ENCODE measurements around the gene PPM1D. TPM values are rescaled to one million over a fixed set of nuclear protein-coding genes. Genes with fewer than 3 reads are reported as not detected.

The PPM1D gene
- total and polyA plus RNA-seq, 4 experiments from 2014 or later = 7.0 to 19.4 (median 14.5) TPM

DNA sequence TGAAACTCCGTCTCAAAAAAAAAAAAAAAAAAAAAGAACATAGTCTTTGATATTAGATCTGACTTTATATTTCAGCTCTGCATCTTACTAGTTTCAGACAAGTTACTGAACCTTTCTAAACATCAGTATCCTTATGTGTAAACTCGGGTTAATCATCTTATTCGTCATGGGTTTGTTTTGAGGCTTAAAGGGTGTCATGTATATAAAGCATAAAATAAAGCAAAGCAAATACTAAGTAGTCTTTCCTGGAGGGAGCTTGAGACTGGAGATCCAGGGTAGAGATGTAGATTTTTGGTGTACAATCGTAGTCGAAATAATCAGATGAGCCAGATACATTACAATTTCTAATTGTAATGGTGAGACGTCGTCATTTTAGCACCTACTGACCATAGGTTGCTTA lies 85.4 kb downstream of the PPM1D start:
- POLR2A ChIA-PET (ENCODE audit: partially characterized antibody) = no interaction called here
- peaks cover 37 to 51% of the 10 kb centered on the region in 2 donors for H3K36me3 Mint-ChIP-seq
- intact Hi-C loops (cut with micrococcal nuclease) = no loop called here

DNA sequence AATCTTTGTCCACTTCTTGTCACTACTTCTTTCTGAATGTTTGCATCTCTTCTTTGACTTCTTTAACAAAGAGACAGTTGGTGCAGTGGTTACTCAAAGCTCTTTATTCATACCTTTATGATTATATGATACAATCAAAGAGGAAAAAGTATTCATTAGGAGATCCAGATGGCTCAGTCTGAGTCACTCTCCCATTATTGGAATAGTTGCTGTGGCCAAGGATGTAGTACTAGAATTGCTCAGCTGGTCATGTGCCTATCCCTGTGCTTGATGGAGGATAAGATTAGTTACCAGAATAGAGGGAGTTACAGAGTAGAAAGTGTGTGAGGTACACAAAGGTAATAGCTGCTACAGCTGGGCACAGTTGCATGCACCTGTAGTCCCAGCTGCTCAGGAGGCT lies 96.0 kb downstream of the PPM1D start:
- H3K27ac Mint-ChIP-seq = peak overlapping the region in 1 of 7 donors; percentile 57
- no peak for DNase-seq

More for the DNA sequence above, 85.4 kb downstream of the PPM1D start:
- Mint-ChIP-seq H3K27me3 (no peaks in the 10 kb centered on the region), H3K9me3 (no peaks in the 10 kb centered on the region), H3K27ac (no peak overlapping the region), H3K4me3 (no peak overlapping the region), H3K4me1 (peaks cover 0 to 1% (median 0%) of the 10 kb centered on the region in 4 donors)
- no peak overlapping the region for H3K4me3 ChIP-seq (ENCODE audit: low read length in 2 of 2)
- H3K9me3 ChIP-seq (ENCODE audit: control insufficient read depth in 1 of 2, low read length in 2 of 2) = no peaks in the 10 kb centered on the region
- DNase-seq = no peak
- CTCF ChIA-PET (ENCODE audit: partially characterized antibody) = no interaction called here
- no peaks in the 10 kb centered on the region for H3K27me3 ChIP-seq (ENCODE audit: insufficient read depth, low read length)
- H3K4me1 ChIP-seq (ENCODE audit: insufficient read depth, low read length) = no peaks in the 10 kb centered on the region
- no peak overlapping the region for H3K27ac ChIP-seq (ENCODE audit: low read depth, low read length)
- H3K36me3 ChIP-seq (ENCODE audit: insufficient read depth, low read length) = peaks cover 6% of the 10 kb centered on the region

DNA sequence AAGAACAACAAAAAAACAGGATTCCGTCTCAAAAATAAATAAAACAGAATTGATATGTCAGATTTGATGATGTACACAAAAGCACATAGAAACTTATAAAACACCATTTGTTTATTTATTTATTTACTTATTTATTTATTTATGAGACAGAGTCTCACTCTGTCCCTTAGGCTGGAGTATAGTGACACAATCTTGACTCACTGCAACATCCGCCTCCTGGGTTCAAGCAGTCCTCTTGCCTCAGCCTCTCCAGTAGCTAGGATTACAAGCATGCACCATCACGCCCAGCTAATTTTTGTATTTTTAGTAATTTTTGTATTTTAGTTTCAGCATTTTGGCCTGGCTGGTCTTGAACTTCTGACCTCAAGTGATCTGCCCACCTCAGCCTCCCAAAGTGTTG lies 99.1 kb downstream of the PPM1D start:
- Histone ChIP-seq H3K27me3 (ENCODE audit: insufficient read depth, low read length) (no peaks in the 10 kb centered on the region), H3K27ac (ENCODE audit: low read depth, low read length) (no peak overlapping the region), H3K9me3 (ENCODE audit: control insufficient read depth in 1 of 2, low read length in 2 of 2) (no peaks in the 10 kb centered on the region), H3K4me3 (ENCODE audit: low read length in 2 of 2) (no peak overlapping the region), H3K4me1 (ENCODE audit: insufficient read depth, low read length) (no peaks in the 10 kb centered on the region), H3K36me3 (ENCODE audit: insufficient read depth, low read length) (peaks cover 5% of the 10 kb centered on the region)
- POLR2A ChIA-PET (ENCODE audit: partially characterized antibody) = no interaction called here
- H3K27ac Mint-ChIP-seq = no peak overlapping the region
- peaks cover 0 to 1% (median 0%) of the 10 kb centered on the region in 4 donors for H3K4me1 Mint-ChIP-seq
- no peaks in the 10 kb centered on the region for H3K27me3 Mint-ChIP-seq
- CTCF ChIA-PET (ENCODE audit: partially characterized antibody) = no interaction called here
- no peak overlapping the region for H3K4me3 Mint-ChIP-seq
- no peaks in the 10 kb centered on the region for H3K9me3 Mint-ChIP-seq
- H3K36me3 Mint-ChIP-seq = peaks cover 31% of the 10 kb centered on the region in 2 donors
- no peak for DNase-seq
- intact Hi-C loops (cut with micrococcal nuclease) = no loop called here

More for the DNA sequence above, 96.0 kb downstream of the PPM1D start:
- intact Hi-C loops (cut with micrococcal nuclease) = no loop called here
- peaks cover 0 to 1% (median 0%) of the 10 kb centered on the region in 4 donors for H3K4me1 Mint-ChIP-seq
- H3K4me3 Mint-ChIP-seq = no peak overlapping the region
- no peaks in the 10 kb centered on the region for H3K9me3 Mint-ChIP-seq
- peaks cover 39 to 46% of the 10 kb centered on the region in 2 donors for H3K36me3 Mint-ChIP-seq
- no peaks in the 10 kb centered on the region for H3K27me3 Mint-ChIP-seq
- ChIA-PET CTCF (ENCODE audit: partially characterized antibody) (no interaction called here), POLR2A (ENCODE audit: partially characterized antibody) (no interaction called here)
- Histone ChIP-seq H3K4me1 (ENCODE audit: insufficient read depth, low read length) (no peaks in the 10 kb centered on the region), H3K9me3 (ENCODE audit: control insufficient read depth in 1 of 2, low read length in 2 of 2) (no peaks in the 10 kb centered on the region), H3K4me3 (ENCODE audit: low read length in 2 of 2) (no peak overlapping the region), H3K27me3 (ENCODE audit: insufficient read depth, low read length) (no peaks in the 10 kb centered on the region), H3K27ac (ENCODE audit: low read depth, low read length) (no peak overlapping the region), H3K36me3 (ENCODE audit: insufficient read depth, low read length) (peaks cover 5% of the 10 kb centered on the region)

DNA sequence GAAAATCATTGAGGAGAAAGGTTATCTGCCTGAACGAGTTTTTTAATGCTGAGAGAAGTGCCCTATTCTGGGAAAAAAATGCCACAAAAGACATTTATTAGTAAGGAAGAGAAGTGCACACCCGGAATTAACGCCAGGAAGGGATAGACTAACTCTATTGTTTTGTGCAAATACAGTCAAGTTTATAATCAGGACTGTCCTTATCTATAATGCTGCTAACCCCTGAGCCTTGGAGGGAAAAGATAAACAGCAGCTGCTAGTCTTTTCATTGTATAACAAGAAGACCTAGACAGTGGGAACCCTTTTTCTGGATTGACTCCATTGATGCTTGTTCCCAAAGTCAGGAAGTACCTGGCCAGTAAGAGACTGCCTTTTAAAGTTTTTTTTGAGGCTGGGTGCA lies 104.2 kb downstream of the PPM1D start:
- intact Hi-C loops (cut with micrococcal nuclease) = no loop called here
- no peaks in the 10 kb centered on the region for H3K27me3 Mint-ChIP-seq

DNA sequence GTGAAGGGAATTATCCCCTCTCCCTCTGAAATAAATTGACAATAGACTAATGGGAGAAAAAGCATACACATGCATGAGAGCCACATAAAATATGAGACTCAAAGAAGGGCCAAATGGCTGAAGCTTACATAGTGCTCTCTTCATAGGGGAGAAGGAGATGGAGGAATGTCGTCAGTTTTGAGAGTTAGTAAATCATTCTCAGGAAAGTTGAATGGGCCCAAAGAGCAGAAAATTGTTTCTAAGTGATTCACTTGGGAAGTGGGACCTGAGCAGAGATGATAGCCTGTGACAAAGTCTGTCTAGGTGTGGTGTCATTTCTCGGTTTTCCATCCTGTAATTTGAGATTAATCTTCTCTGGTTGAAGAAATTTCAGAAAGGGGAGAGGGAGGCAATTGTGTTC lies 112.7 kb downstream of the PPM1D start:
- H3K4me3 Mint-ChIP-seq = no peak overlapping the region
- no peaks in the 10 kb centered on the region for H3K9me3 Mint-ChIP-seq
- Histone ChIP-seq H3K27ac (ENCODE audit: low read depth, low read length) (no peak overlapping the region), H3K9me3 (ENCODE audit: control insufficient read depth in 1 of 2, low read length in 2 of 2) (no peaks in the 10 kb centered on the region), H3K36me3 (ENCODE audit: insufficient read depth, low read length) (peaks cover 7% of the 10 kb centered on the region), H3K4me1 (ENCODE audit: insufficient read depth, low read length) (no peaks in the 10 kb centered on the region), H3K27me3 (ENCODE audit: insufficient read depth, low read length) (no peaks in the 10 kb centered on the region), H3K4me3 (ENCODE audit: low read length in 2 of 2) (no peak overlapping the region)
- H3K27ac Mint-ChIP-seq = peak overlapping the region in 1 of 7 donors; percentile 53
- peaks cover 23 to 28% of the 10 kb centered on the region in 2 donors for H3K36me3 Mint-ChIP-seq
- DNase-seq = no peak
- no peaks in the 10 kb centered on the region for H3K27me3 Mint-ChIP-seq
- intact Hi-C loops (cut with micrococcal nuclease) = no loop called here
- no peaks in the 10 kb centered on the region for H3K4me1 Mint-ChIP-seq
- POLR2A ChIA-PET (ENCODE audit: partially characterized antibody) = no interaction called here
- CTCF ChIA-PET (ENCODE audit: partially characterized antibody) = interaction anchor here (1.7 kb wide), 1 partner anchor 8 kb away, joined by 10 read pairs; no protein-coding TSS in a partner anchor

More for the DNA sequence above, 104.2 kb downstream of the PPM1D start:
- Mint-ChIP-seq H3K9me3 (no peaks in the 10 kb centered on the region), H3K36me3 (peaks cover 17 to 20% of the 10 kb centered on the region in 2 donors), H3K4me1 (no peaks in the 10 kb centered on the region), H3K4me3 (no peak overlapping the region), H3K27ac (peak overlapping the region in 1 of 7 donors; percentile 63)
- CTCF ChIA-PET (ENCODE audit: partially characterized antibody) = interaction anchor here (2.6 kb wide), 1 partner anchor 16 kb away, joined by 10 read pairs; no protein-coding TSS in a partner anchor
- no peak overlapping the region for H3K27ac ChIP-seq (ENCODE audit: low read depth, low read length)
- no peak for DNase-seq
- no peaks in the 10 kb centered on the region for H3K36me3 ChIP-seq (ENCODE audit: insufficient read depth, low read length)
- POLR2A ChIA-PET (ENCODE audit: partially characterized antibody) = no interaction called here
- no peaks in the 10 kb centered on the region for H3K9me3 ChIP-seq (ENCODE audit: control insufficient read depth in 1 of 2, low read length in 2 of 2)
- H3K27me3 ChIP-seq (ENCODE audit: insufficient read depth, low read length) = no peaks in the 10 kb centered on the region
- H3K4me1 ChIP-seq (ENCODE audit: insufficient read depth, low read length) = no peaks in the 10 kb centered on the region
- no peak overlapping the region for H3K4me3 ChIP-seq (ENCODE audit: low read length in 2 of 2)

DNA sequence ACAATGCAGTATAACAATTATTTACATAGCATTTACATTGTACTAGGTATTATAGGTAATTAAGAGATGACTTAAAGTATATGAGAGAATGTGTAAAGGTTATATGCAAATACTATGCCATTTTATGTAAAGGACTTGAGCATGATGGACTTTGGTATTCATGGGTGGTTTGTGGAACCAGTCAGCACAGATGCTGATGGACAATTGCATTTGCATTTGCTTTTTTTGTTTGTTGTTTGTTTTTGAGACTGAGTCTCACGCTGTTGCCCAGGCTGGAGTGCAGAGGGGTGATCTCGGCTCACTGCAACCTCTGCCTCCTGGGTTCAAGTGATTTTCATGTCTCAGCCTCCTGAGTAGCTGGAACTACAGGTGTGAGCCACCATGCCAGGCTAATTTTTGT lies 113.6 kb downstream of the PPM1D start:
- intact Hi-C loops (cut with micrococcal nuclease) = no loop called here
- Histone ChIP-seq H3K4me1 (ENCODE audit: insufficient read depth, low read length) (no peaks in the 10 kb centered on the region), H3K36me3 (ENCODE audit: insufficient read depth, low read length) (peaks cover 7% of the 10 kb centered on the region), H3K4me3 (ENCODE audit: low read length in 2 of 2) (no peak overlapping the region), H3K27ac (ENCODE audit: low read depth, low read length) (no peak overlapping the region), H3K9me3 (ENCODE audit: control insufficient read depth in 1 of 2, low read length in 2 of 2) (no peaks in the 10 kb centered on the region), H3K27me3 (ENCODE audit: insufficient read depth, low read length) (no peaks in the 10 kb centered on the region)
- Mint-ChIP-seq H3K4me3 (no peak overlapping the region), H3K9me3 (no peaks in the 10 kb centered on the region), H3K27ac (no peak overlapping the region), H3K27me3 (no peaks in the 10 kb centered on the region), H3K36me3 (peaks cover 21 to 28% of the 10 kb centered on the region in 2 donors), H3K4me1 (no peaks in the 10 kb centered on the region)
- no peak for DNase-seq
- ChIA-PET CTCF (ENCODE audit: partially characterized antibody) (no interaction called here), POLR2A (ENCODE audit: partially characterized antibody) (no interaction called here)

Other genes with a start within 250 kb of the PPM1D start
- 10 to 100 TPM; 31.1 to 36.2 TPM for gene USP32, start 208.1 kb upstream of the PPM1D start, total RNA-seq
- 1 to 10 TPM; 2.6 to 9.7 TPM for gene USP32, start 208.1 kb upstream of the PPM1D start, polyA plus RNA-seq
- not detected for gene CHCT1, start 177.7 kb upstream of the PPM1D start, total RNA-seq
- under 1 TPM in 1 of 2 donors, not detected in 1; 0.54 TPM for gene CHCT1, start 177.7 kb upstream of the PPM1D start, polyA plus RNA-seq
- 10 to 100 TPM; 48.4 to 50.8 TPM for gene APPBP2, start 74.0 kb upstream of the PPM1D start, total RNA-seq
- gene APPBP2, start 74.0 kb upstream of the PPM1D start, polyA plus RNA-seq = 10 to 100 TPM; 23.9 to 31.6 TPM
- 10 to 100 TPM; 40.3 to 42.2 TPM for gene BCAS3, start 77.7 kb downstream of the PPM1D start, total RNA-seq
- gene BCAS3, start 77.7 kb downstream of the PPM1D start, polyA plus RNA-seq = 10 to 100 TPM; 27.0 to 45.2 TPM